ENCODE data around the gene FKBP2. TPM values are rescaled to one million over a fixed set of nuclear protein-coding genes. Genes with fewer than 3 reads are reported as not detected.

The FKBP2 gene
- total and polyA plus RNA-seq, 5 experiments from 2014 or later = 24.1 to 91.8 (median 84.9) TPM

DNA sequence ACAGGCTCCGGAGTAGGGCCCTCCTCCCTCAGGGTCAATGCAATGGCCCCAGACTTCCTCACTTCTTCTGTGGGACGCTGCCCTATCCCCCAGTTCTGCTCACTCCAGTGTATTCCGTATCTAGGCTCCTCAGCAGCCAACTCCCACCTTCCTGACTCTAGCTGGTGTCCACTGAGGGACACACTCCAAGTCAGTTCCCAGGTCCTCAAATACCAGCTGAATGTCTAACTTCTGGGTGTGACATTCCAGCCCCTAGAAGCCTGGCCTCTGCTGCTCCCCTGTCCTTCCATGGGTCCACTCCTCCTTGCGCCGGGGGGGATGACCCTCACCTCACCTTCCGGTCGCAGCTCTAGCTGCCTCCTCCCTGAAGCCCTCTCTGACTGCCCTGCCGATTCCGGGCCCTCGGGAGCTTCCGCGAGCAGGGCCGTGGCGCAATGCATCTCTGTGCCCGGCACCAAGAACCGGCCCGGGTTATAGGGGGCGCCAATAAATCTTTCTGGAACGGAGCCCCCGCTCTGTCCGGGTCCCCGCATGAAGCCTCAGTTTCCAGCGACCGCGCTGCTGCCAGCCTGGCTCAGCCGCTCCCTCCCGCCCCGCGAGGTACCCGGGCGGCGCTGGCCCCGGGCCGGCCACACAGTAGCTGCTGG lies 28.1 kb downstream of the FKBP2 start:
- peaks cover 20 to 37% (median 27%) of the 10 kb centered on the region in 4 donors for H3K4me1 Mint-ChIP-seq
- peak overlapping the region; percentile 92 to 100 (median 98) for H3K27ac Mint-ChIP-seq
- ATAC-seq = peak; percentile 0 to 5
- no peaks in the 10 kb centered on the region for H3K36me3 Mint-ChIP-seq
- POLR2A ChIA-PET = interaction anchor here (0.6 to 6.6 kb wide), 18 partner anchors 11 to 1560 kb away, joined by 3 to 140 read pairs (median 12); partner anchors contain the start of genes BAD, CCDC88B, ESRRA and FERMT3
- DNase-seq = peak in 2 of 10 donors; percentile 18 to 23
- no peaks in the 10 kb centered on the region for H3K9me3 Mint-ChIP-seq
- peak overlapping the region; percentile 86 to 99 (median 96) for H3K4me3 Mint-ChIP-seq
- H3K27me3 Mint-ChIP-seq = no peaks in the 10 kb centered on the region

DNA sequence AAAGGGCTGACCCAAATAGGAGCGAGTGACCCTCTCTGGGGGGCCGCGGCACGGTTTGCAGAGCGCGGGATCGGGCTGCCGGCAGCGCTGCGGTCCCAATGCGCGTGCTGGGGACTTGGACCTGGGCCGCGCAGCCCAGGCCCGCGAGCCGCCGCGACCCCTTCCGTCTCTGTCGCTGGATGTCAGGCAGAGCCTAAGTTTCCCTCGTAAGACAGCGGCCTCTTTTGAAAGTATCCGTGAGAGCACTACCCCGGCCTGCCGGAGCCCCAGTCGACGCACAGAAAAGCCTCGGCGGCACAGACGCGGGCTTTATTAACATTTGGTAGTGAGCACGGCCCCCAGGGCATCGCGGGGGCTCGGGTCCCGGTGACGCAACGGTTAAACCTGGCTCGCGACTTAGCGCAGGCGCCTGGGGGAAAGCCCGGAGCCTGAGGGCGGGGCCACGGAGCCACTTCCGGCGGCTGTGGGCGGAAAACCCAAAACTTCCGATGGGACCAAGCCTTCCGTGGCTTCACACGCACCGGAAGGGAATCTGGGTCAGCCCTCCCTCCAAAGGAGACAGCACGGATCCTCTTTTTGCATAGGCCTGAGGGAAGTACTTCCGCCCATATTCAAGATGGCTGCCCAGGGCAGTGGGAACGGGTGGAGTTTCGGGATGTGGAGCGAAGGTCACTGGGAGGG lies 28.8 kb downstream of the FKBP2 start:
- Mint-ChIP-seq H3K27ac (peak overlapping the region; percentile 94 to 100 (median 98)), H3K4me1 (peaks cover 20 to 37% (median 27%) of the 10 kb centered on the region in 4 donors), H3K36me3 (no peaks in the 10 kb centered on the region), H3K4me3 (peak overlapping the region; percentile 92 to 99 (median 96)), H3K9me3 (no peaks in the 10 kb centered on the region), H3K27me3 (no peaks in the 10 kb centered on the region)
- DNase-seq (peak; percentile 93 to 98 (median 97)), ATAC-seq (peak; percentile 76 to 77)
- POLR2A ChIA-PET = interaction anchor here (0.7 to 6.6 kb wide), 22 partner anchors 12 to 1603 kb away, joined by 3 to 140 read pairs (median 8); partner anchors contain the start of genes BAD, CCDC88B, DNAJC4 and ESRRA

DNA sequence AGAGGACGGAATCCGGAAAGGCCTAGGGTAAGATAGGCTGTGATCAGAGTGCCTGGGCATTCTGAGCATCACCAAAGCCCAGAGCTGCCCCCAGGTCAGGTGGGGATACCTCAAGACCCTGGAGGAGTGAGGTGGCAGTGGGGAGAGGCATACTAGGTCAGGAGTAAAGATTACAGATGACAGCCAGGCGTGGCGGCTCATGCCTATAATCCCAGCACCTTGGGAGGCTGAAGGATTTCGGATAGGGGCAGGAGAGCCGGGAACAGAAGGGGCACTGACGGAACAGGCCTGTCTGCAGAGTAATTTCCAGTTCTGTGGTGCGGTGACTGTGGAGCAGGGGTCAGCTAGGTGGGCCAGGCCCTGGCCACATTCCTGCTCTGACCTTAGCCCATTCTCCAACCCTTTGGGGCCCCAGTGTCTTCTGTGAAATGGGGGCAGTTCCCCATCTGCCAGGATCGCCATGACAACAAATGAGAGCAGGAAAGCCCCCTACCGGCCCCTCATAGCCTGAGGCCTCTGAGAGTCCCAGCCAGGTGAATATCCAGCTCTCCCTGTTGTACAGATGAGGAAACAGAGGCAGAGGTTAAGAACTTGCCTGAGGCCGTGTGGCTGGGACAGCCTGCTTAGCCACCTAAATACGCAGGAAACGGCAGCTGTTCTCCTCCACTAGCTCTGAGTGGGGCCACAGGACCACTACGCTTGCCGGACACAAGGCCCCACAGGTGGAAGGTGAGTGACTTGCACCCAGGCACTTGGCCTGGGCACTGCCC lies 34.3 kb downstream of the FKBP2 start:
- DNase-seq (no peak), ATAC-seq (no peak)
- H3K9me3 Mint-ChIP-seq = no peaks in the 10 kb centered on the region
- H3K27me3 Mint-ChIP-seq = no peaks in the 10 kb centered on the region
- peaks cover 0 to 4% (median 0%) of the 10 kb centered on the region in 3 donors for H3K36me3 Mint-ChIP-seq
- H3K27ac Mint-ChIP-seq = peak overlapping the region in 2 of 10 donors; percentile 8 to 72
- no peak overlapping the region for H3K4me3 Mint-ChIP-seq
- peaks cover 4 to 14% (median 10%) of the 10 kb centered on the region in 4 donors for H3K4me1 Mint-ChIP-seq
- POLR2A ChIA-PET = interaction anchor here (0.7 to 1.5 kb wide), 2 partner anchors 9 to 42 kb away, joined by 4 to 7 read pairs; partner anchors contain the start of genes BAD and PRDX5

DNA sequence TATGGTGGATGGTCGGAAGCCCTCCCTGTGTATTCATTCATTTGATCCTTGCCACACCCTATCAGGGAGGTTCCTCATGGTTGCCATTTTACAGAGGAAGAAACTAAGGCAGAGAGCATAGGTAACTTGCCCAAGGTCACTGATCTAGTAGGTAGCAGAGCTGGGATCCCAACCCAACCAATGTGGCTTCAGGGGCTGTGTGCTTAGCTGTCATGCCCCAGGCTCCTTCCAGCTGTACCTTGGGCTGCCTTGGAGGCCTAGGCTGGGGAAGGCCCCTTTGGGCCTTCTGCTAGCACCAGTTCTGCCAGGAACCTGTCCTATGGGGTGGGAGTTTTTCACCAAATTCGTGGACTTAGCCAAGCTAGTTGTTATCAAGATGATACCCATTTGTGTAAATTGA lies 34.9 kb downstream of the FKBP2 start:
- H3K9me3 Mint-ChIP-seq = no peaks in the 10 kb centered on the region
- H3K4me3 Mint-ChIP-seq = no peak overlapping the region
- no peak overlapping the region for H3K27ac Mint-ChIP-seq
- POLR2A ChIA-PET = interaction anchor here (1.5 kb wide), 1 partner anchor 8 kb away, joined by 7 read pairs; the partner anchor contains the start of gene BAD
- H3K27me3 Mint-ChIP-seq = no peaks in the 10 kb centered on the region
- H3K4me1 Mint-ChIP-seq = peaks cover 2 to 11% (median 7%) of the 10 kb centered on the region in 4 donors
- DNase-seq (no peak), ATAC-seq (no peak)
- H3K36me3 Mint-ChIP-seq = peaks cover 0 to 4% (median 0%) of the 10 kb centered on the region in 3 donors

DNA sequence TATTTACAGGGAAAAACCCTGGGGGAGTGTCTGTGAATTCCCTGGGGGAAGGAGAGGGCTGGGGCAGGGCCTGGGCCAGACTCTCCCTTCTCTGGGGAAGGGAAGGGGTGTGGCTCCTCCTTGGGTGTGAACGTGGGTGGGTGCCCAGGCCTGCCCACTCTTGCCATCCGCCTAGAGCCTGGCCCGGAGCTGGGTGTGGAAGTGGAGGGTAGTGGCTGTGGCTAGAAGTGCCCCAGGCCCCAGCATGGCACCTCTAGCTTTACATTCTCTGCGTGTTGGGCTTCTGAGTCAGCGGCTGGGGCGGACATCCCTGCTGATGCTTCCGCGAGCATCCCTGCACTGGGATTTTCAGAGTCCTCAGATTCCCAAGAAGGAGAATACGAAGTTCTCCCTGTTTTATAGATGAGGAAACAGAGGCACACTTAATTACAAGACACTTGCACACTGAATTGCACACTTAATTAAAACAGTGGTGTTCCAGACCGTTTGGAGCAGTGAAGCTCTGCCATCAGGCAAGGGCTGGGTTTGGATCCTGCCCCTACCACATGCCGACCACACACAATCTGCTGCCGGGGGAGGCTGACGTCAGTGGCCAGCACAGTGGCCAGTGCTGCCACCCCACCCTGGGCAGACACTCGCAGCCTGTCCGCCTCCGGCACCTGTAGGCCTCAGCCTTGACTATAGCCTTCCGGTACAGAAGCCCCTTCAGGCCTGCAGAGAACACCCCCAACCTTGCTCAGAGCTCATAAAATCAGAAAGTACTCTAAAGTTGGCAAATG lies 35.9 kb downstream of the FKBP2 start:
- peaks cover 0 to 11% (median 2%) of the 10 kb centered on the region in 3 donors for H3K36me3 Mint-ChIP-seq
- peaks cover under 1 to 11% (median 5%) of the 10 kb centered on the region in 4 donors for H3K4me1 Mint-ChIP-seq
- ATAC-seq = no peak
- DNase-seq = peak in 1 of 10 donors; percentile 47
- H3K27ac Mint-ChIP-seq = no peak overlapping the region
- POLR2A ChIA-PET = interaction anchor here (0.6 kb wide), 1 partner anchor 11 kb away, joined by 3 read pairs; no protein-coding TSS in a partner anchor
- no peak overlapping the region for H3K4me3 Mint-ChIP-seq
- no peaks in the 10 kb centered on the region for H3K27me3 Mint-ChIP-seq
- no peaks in the 10 kb centered on the region for H3K9me3 Mint-ChIP-seq

DNA sequence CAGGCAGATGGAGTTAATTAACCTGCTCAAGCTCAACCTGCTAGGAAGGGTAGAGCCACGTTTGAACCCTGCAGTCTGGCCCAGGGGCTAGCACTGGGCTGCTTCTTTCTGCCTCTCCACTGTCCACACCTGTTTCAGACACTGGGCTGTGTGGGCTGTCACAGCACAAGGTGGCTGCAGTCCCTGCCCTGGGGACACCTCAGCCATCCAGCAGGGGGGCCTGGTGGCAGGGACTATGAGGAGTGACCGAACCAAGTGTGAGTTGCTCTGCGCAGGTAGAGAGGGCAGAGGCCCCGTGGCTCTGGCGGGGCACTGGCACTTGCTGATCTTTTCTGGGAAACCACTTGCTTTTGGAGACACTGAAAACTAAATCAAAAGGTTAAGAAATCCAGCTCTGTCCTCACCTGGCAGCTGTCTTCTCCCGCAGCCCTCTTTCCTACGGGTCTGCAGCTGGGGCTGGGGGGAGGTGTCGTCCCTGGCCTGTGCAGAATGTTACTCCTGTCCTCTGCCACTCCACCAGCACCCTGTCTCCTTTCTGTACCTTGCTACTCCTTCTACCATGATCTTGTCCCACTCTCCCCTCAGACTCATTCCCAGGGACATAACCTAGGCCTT lies 37.8 kb downstream of the FKBP2 start:
- POLR2A ChIA-PET = no interaction called here
- peaks cover under 1 to 11% (median 8%) of the 10 kb centered on the region in 4 donors for H3K4me1 Mint-ChIP-seq
- no peak overlapping the region for H3K27ac Mint-ChIP-seq
- DNase-seq (peak in 1 of 10 donors; percentile 53), ATAC-seq (no peak)
- H3K9me3 Mint-ChIP-seq = no peaks in the 10 kb centered on the region
- no peaks in the 10 kb centered on the region for H3K27me3 Mint-ChIP-seq
- H3K36me3 Mint-ChIP-seq = peaks cover 0 to 13% (median 2%) of the 10 kb centered on the region in 3 donors
- H3K4me3 Mint-ChIP-seq = no peak overlapping the region

DNA sequence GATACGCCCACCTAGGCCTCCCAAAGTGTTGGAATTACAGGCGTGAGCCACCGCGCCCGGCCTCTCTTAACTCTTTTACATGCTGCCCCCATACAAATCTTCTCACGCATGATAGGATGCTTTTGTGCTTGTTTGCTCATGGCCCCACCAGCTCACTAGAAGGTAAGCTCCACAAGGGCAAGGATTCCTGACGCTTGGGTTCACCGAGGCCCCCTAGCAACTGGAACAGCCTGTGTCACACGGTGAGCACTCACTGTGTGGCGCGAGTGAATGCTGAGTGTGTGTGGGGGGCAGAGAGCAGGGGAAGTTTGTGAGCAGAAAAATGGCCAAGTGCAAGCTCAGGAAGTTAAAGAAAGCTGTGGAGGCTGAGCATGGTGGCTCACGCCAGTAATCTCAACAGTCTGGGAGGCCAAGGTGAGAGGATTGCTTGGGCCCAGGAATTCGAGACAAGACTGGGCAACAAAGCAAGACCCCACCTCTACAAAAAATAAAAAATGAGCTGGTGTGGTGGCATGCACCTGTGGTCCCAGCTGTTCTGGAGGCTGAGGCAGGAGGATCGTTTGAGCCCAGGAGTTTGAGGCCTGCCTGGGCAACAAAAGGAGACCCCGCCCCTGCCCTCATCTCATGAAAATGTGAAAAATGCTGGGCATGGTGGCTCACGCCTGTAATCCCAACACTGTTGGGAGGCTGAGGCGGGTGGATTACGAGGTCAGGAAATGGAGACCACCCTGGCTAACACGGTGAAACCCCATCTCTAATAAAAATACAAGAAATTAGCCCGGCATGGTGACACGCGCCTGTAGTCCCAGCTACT lies 41.3 kb downstream of the FKBP2 start:
- Mint-ChIP-seq H3K27me3 (no peaks in the 10 kb centered on the region), H3K36me3 (peaks cover 0 to 13% (median 2%) of the 10 kb centered on the region in 3 donors), H3K9me3 (no peaks in the 10 kb centered on the region), H3K27ac (peak overlapping the region in 2 of 10 donors; percentile 82 to 97), H3K4me1 (peaks cover 6 to 27% (median 21%) of the 10 kb centered on the region in 4 donors), H3K4me3 (no peak overlapping the region)
- ATAC-seq (no peak), DNase-seq (no peak)
- POLR2A ChIA-PET = interaction anchor here (0.7 to 9.9 kb wide), 5 partner anchors 12 to 394 kb away, joined by 3 to 140 read pairs (median 16); partner anchors contain the start of genes FERMT3, PRDX5 and TRMT112

DNA sequence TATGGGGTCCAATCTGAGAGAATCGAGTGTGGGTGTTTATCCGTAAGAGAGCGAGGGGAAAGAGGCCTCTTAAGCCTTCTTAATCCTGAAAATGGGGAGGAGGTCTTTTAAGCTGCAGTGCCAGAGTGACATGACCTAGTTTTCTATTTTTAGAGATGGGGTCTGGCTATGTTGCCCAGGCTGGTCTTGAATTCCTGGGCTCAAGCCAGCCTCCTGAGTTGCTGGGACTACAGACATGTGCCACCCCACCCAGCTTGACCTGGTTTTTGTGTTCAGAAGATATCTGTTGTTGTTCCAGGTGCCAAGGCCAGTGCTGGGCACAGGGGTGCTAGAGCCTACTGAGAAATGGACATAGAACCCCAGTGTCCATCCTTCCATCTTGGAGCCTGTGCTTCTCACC lies 42.2 kb downstream of the FKBP2 start:
- POLR2A ChIA-PET = interaction anchor here (0.6 to 9.9 kb wide), 9 partner anchors 8 to 92 kb away, joined by 4 to 140 read pairs (median 9); partner anchors contain the start of genes ESRRA, FERMT3, FKBP2 and PPP1R14B
- peaks cover 8 to 29% (median 21%) of the 10 kb centered on the region in 4 donors for H3K4me1 Mint-ChIP-seq
- ATAC-seq (no peak), DNase-seq (no peak)
- H3K27me3 Mint-ChIP-seq = no peaks in the 10 kb centered on the region
- peak overlapping the region in 8 of 10 donors; percentile 14 to 98 (median 88) for H3K27ac Mint-ChIP-seq
- H3K9me3 Mint-ChIP-seq = no peaks in the 10 kb centered on the region
- H3K36me3 Mint-ChIP-seq = peaks cover 0 to 13% (median 2%) of the 10 kb centered on the region in 3 donors
- H3K4me3 Mint-ChIP-seq = peak overlapping the region; percentile 14 to 90 (median 68)

DNA sequence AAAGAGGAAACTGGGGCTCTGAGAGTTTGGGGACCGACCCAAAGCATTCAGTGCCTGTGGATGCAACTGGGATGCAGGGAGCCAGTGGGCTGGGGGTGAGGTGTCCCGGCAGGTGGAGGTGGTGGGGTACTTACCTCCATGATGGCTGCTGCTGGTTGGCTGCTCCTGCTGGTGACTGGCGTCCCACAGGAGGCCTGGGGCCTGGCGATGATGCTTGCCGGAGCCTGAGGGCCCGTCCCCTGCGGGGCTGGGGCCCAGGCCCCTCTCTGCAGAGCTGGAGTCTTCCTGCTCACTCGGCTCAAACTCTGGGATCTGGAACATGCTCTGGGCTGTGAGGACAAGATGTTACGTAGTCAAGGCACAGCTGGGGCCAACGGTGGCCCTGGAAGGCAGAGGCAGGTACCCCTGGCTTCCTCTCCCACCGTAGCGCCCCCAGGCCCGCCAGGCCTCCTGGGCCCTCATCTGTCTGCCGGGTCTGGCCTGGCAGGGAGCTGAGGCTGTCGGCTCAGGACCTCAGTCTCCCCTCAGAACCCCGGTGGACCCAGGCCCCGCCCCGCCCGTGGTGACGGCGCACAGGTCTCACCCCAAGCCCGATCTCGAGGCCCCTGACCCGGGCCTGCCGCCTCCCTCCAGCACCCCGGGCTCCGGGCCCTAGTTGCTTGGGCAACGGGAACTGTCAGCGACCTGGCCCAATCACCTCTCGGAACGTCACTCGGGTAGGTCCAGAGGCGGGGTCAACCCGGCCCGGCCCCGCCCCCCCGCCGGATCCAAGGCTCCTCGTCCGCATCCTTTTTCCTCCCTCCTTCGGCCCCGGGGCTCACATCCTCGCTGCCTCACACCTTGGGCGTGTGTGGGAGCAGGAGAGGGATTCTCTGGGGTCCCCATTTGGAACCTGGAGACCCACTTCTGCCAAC lies 43.4 kb downstream of the FKBP2 start, which contains the start of gene BAD:
BAD (minus strand) TSS at position 618 of the 914 bp plus-strand sequence; CDS start at position 321, 297 bp downstream.
- peak within 1 kb of the TSS; percentile 74 to 99 (median 97) for H3K27ac Mint-ChIP-seq
- POLR2A ChIA-PET = interaction anchor here (0.6 to 9.9 kb wide), 18 partner anchors 9 to 494 kb away, joined by 3 to 140 read pairs (median 6); partner anchors contain the start of genes DNAJC4, ESRRA, FERMT3 and FKBP2

More for the DNA sequence above, 43.4 kb downstream of the FKBP2 start, which contains the start of gene BAD:
- Mint-ChIP-seq H3K4me1 (peaks cover 8 to 29% (median 21%) of the 10 kb centered on the region in 4 donors), H3K27me3 (no peaks in the 10 kb centered on the region), H3K36me3 (peaks cover 0 to 11% (median 2%) of the 10 kb centered on the region in 3 donors), H3K9me3 (no peaks in the 10 kb centered on the region), H3K4me3 (peak within 1 kb of the TSS; percentile 85 to 94 (median 90))
- ATAC-seq = peak; percentile 78 to 79
- peak; percentile 86 to 96 (median 88) for DNase-seq
